ENCODE measurements around the gene METTL4. TPM values are rescaled to one million over a fixed set of nuclear protein-coding genes. Genes with fewer than 3 reads are reported as not detected.

METTL4 gene
- total RNA-seq, 1 experiment from 2014 or later: 8.6 TPM

DNA sequence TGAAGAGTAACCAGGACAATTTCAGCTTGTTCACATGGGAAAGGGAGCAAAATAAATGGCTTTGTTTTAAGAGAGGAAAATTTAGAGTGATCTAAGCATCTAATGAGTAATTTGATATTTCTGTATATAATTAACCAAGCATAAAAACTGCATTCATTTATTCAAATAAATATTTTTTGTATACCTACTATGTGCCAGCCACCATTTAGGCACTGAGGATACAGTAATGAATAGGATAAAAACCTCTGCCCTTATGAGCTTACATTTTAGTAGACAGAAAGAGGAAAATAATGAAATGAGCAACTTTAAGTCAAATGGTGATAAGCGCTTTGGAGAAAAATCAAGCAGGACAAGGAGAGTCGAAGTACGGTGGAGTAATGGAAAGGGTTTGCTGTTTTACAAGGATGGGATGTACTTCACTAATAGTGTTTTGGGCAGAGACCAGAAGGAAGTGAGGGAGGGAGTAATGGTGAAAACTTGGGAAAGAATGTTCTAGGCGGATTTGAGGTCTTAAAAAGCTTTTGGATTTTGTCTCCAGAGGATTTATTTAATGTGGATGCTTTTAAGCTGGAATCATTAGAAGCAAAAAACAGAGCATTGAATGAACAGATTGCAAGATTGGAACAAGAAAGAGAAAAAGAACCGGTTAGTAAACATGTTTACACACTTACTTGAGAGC lies 17.5 kb upstream of the METTL4 start:
- Histone ChIP-seq H3K36me3 (ENCODE audit: low read depth, low read length) (peaks cover 57% of the 10 kb centered on the region), H3K9ac (ENCODE audit: low read length) (no peak overlapping the region), H3K9me3 (ENCODE audit: low read length) (no peaks in the 10 kb centered on the region), H3K4me1 (ENCODE audit: insufficient read depth, low read length) (peaks cover 16% of the 10 kb centered on the region), H3K27me3 (ENCODE audit: low read length) (no peaks in the 10 kb centered on the region), H3K79me2 (ENCODE audit: low read length) (peaks cover 4% of the 10 kb centered on the region), H3K4me2 (ENCODE audit: low read length) (no peak overlapping the region), H4K20me1 (ENCODE audit: low read length) (0 out of 2 replicates have a peak, but pooled peaks cover 4% of the 10 kb centered on the region), H2AFZ (ENCODE audit: low read length) (no peak overlapping the region), H3K9me2 (replicated peaks; ENCODE audit: low read length) (no peaks in the 10 kb centered on the region), H3K4me3 (ENCODE audit: low read length) (no peak overlapping the region), H3F3A (ENCODE audit: low read length, unreplicated experiment) (peaks cover 4% of the 10 kb centered on the region), H3K27ac (ENCODE audit: low read length) (no peak overlapping the region)
- BruUV-seq (replicated peaks): TSS peak; percentile 93
- intact Hi-C loops (cut with micrococcal nuclease): no loop called here
- TF ChIP-seq EZH2phosphoT487 (IDR thresholded peaks at IDR 0.05; ENCODE audit: borderline replicate concordance, low read length) (no peak), CTCF (conservative IDR thresholded peaks at IDR 0.05; ENCODE audit: low read depth, low read length) (no peak), EZH2 (IDR thresholded peaks at IDR 0.05; ENCODE audit: low read length, unreplicated experiment) (no peak)
- ChIA-PET CTCF (interaction anchor here (0.5 kb wide), 1 partner anchor 563 kb away, joined by 3 read pairs; no protein-coding TSS in a partner anchor), POLR2A (ENCODE audit: unreplicated experiment) (no interaction called here)
- DNase-seq: no peak
- ATAC-seq: no peak

- CTCF ChIA-PET: no interaction called here
These were observed 16.5 kb upstream of the METTL4 start for GRCh38 chr18:2587788-2588187.

More at GRCh38 chr18:2587788-2588187, 16.5 kb upstream of the METTL4 start:
- Histone ChIP-seq H3K4me2 (ENCODE audit: low read length) (no peak overlapping the region), H3K36me3 (ENCODE audit: low read depth, low read length) (peaks cover 55% of the 10 kb centered on the region), H3F3A (ENCODE audit: low read length, unreplicated experiment) (peaks cover 4% of the 10 kb centered on the region), H3K9me2 (replicated peaks; ENCODE audit: low read length) (no peaks in the 10 kb centered on the region), H3K9ac (ENCODE audit: low read length) (no peak overlapping the region), H3K4me1 (ENCODE audit: insufficient read depth, low read length) (peaks cover 10% of the 10 kb centered on the region), H2AFZ (ENCODE audit: low read length) (no peak overlapping the region), H3K27me3 (ENCODE audit: low read length) (no peaks in the 10 kb centered on the region), H3K9me3 (ENCODE audit: low read length) (no peaks in the 10 kb centered on the region), H3K79me2 (ENCODE audit: low read length) (no peaks in the 10 kb centered on the region), H3K27ac (ENCODE audit: low read length) (no peak overlapping the region), H3K4me3 (ENCODE audit: low read length) (no peak overlapping the region), H4K20me1 (ENCODE audit: low read length) (no peaks in the 10 kb centered on the region)
- TF ChIP-seq CTCF (conservative IDR thresholded peaks at IDR 0.05; ENCODE audit: low read depth, low read length): no peak
- TF ChIP-seq EZH2 (IDR thresholded peaks at IDR 0.05; ENCODE audit: low read length, unreplicated experiment): no peak
- no peak for TF ChIP-seq EZH2phosphoT487 (IDR thresholded peaks at IDR 0.05; ENCODE audit: borderline replicate concordance, low read length)
- POLR2A ChIA-PET (ENCODE audit: unreplicated experiment): no interaction called here
- 0 out of 2 replicates have a peak, but pooled peaks have one; percentile 7 for ATAC-seq
- DNase-seq: no peak
- intact Hi-C loops (cut with micrococcal nuclease): no loop called here
- no TSS peak for BruUV-seq (replicated peaks)
